ENCODE results near the gene ABCB6.
A peak's percentile ranks its signal among the peaks of the same experiment; 100 is the strongest.

The ABCB6 gene

GRCh38 chr2:219254590-219255201, 35.9 kb upstream of the ABCB6 start:
- DNase-seq (ENCODE audit: extremely low spot score), result no peak
- TF ChIP-seq ELF4 (IDR thresholded peaks at IDR 0.05), result no peak
- no peak for TF ChIP-seq SP1 (IDR thresholded peaks at IDR 0.05)
- no peak for TF ChIP-seq FOXK2 (IDR thresholded peaks at IDR 0.05)
- TF ChIP-seq PKNOX1 (IDR thresholded peaks at IDR 0.05), result no peak
- TF ChIP-seq HDGF (IDR thresholded peaks at IDR 0.05; ENCODE audit: borderline replicate concordance), result no peak
- TF ChIP-seq FOXM1 (IDR thresholded peaks at IDR 0.05; ENCODE audit: borderline replicate concordance), result no peak
- TF ChIP-seq SUZ12 (IDR thresholded peaks at IDR 0.05), result no peak
- TF ChIP-seq TARDBP (IDR thresholded peaks at IDR 0.05), result no peak
- no peak for TF ChIP-seq NFRKB (IDR thresholded peaks at IDR 0.05)
- TF ChIP-seq L3MBTL2 (conservative IDR thresholded peaks at IDR 0.05), result no peak
- POLR2A ChIA-PET, result interaction anchor here (3.9 kb wide), 1 partner anchor 9 kb away, joined by 28 read pairs; the partner anchor contains the start of genes GLB1L and STK16
- CTCF ChIA-PET, result interaction anchor here (0.9 to 2.2 kb wide), 3 partner anchors 10 to 40 kb away, joined by 4 to 7 read pairs (median 7); partner anchors contain the start of genes GLB1L and STK16

- ChIA-PET CTCF (interaction anchor here (0.9 to 2.2 kb wide), 3 partner anchors 9 to 41 kb away, joined by 4 to 7 read pairs (median 7); partner anchors contain the start of genes GLB1L and STK16), POLR2A (interaction anchor here (3.9 kb wide), 1 partner anchor 8 kb away, joined by 28 read pairs; the partner anchor contains the start of genes GLB1L and STK16)
- no peak for TF ChIP-seq SP1 (IDR thresholded peaks at IDR 0.05)
- TF ChIP-seq LEF1 (IDR thresholded peaks at IDR 0.05; ENCODE audit: borderline replicate concordance), result no peak
- TF ChIP-seq HDGF (IDR thresholded peaks at IDR 0.05; ENCODE audit: borderline replicate concordance), result no peak
- no peak for TF ChIP-seq ZNF384 (IDR thresholded peaks at IDR 0.05)
- no peak for TF ChIP-seq FOXA1 (IDR thresholded peaks at IDR 0.05)
- no peak for TF ChIP-seq BHLHE40 (IDR thresholded peaks at IDR 0.05; ENCODE audit: borderline replicate concordance)
- TF ChIP-seq ELF4 (IDR thresholded peaks at IDR 0.05), result no peak
- TF ChIP-seq ARNT (IDR thresholded peaks at IDR 0.05), result no peak
- no peak for TF ChIP-seq FOXK2 (IDR thresholded peaks at IDR 0.05)
- TF ChIP-seq TARDBP (IDR thresholded peaks at IDR 0.05), result no peak
- no peak; the same call in 1 of the 2 replicates for TF ChIP-seq L3MBTL2 (conservative IDR thresholded peaks at IDR 0.05)
- no peak for TF ChIP-seq PKNOX1 (IDR thresholded peaks at IDR 0.05)
- no peak for TF ChIP-seq SUZ12 (IDR thresholded peaks at IDR 0.05)
- no peak for TF ChIP-seq FOXM1 (IDR thresholded peaks at IDR 0.05; ENCODE audit: borderline replicate concordance)
- TF ChIP-seq CTBP1 (IDR thresholded peaks at IDR 0.05; ENCODE audit: borderline replicate concordance), result no peak
- TF ChIP-seq NFRKB (IDR thresholded peaks at IDR 0.05), result no peak
- DNase-seq (ENCODE audit: extremely low spot score), result peak; percentile 90
Observed at GRCh38 chr2:219253753-219254589, 35.2 kb upstream of the ABCB6 start, which contains the start of gene TUBA4A. TSS of gene TUBA4A (minus strand) at chr2:219253918. CDS start at chr2:219253858, 60 bp downstream.

DNA sequence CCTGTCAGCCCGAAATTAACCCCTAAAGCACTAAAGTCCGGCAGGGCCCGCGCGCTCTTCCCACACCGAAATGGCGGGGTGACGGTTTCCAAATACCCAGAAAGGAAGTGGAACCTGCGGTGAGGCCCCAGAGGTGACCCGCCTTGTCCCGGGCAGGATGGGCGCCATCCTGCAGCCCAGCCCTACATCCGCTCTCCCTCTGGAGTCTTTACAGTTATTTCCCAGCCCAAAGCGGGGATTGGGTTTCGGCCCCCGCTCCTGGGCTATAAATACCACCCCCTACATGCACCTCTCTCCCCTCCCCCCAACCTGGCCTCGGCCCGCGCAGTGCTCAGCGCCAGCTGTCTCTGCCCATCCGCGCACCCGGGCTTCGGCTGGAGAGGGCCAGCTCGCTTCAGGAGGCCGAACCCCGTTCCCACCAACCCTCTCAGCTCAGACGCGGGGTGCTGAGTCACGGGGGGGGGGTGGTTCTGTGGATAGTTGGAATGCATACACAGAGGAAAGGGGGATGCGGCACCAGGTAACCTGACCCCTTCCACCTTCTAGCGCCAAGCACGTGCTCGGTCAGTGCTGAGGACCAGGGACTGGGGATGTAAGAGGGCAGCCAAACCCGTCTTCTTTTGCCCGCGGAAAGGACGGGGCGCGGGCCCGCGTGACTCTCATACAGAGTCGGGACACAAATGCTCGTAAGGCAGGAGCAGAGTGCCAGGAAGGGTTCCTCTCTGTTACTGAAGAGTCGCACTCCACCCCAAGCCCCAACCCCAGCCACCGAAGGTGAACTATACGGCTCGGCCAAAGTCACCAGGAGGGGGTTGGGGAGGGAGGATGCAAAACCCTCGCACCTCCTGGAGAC, 34.4 kb upstream of the ABCB6 start, which contains the start of gene TUBA4B:
TUBA4B (plus strand) TSS at position 344 of the 853 bp plus-strand sequence; CDS start at position 509, 165 bp downstream.
- TF ChIP-seq L3MBTL2 (conservative IDR thresholded peaks at IDR 0.05) (0 out of 2 replicates have a peak, but pooled peaks have one; percentile 44), ZNF384 (IDR thresholded peaks at IDR 0.05) (no peak)
- CTCF ChIA-PET, result interaction anchor here (0.5 to 0.6 kb wide), 2 partner anchors 8 to 288 kb away, joined by 3 read pairs; no protein-coding TSS in a partner anchor
- no peak for DNase-seq (ENCODE audit: extremely low spot score)
- POLR2A ChIA-PET, result interaction anchor here (0.6 to 3.9 kb wide), 3 partner anchors 8 to 126 kb away, joined by 3 to 28 read pairs (median 5); partner anchors contain the start of genes ANKZF1, ATG9A, GLB1L and STK16

GRCh38 chr2:219252570-219252899, 33.8 kb upstream of the ABCB6 start:
- CTCF ChIA-PET, result interaction anchor here (0.5 to 1.6 kb wide), 3 partner anchors 9 to 289 kb away, joined by 3 to 5 read pairs (median 3); no protein-coding TSS in a partner anchor
- no peak for DNase-seq (ENCODE audit: extremely low spot score)
- POLR2A ChIA-PET, result interaction anchor here (0.6 to 1.6 kb wide), 2 partner anchors 23 to 126 kb away, joined by 3 to 5 read pairs; partner anchors contain the start of genes ANKZF1 and ATG9A
- TF ChIP-seq FOXM1 (IDR thresholded peaks at IDR 0.05; ENCODE audit: borderline replicate concordance), result no peak
- no peak for TF ChIP-seq ARNT (IDR thresholded peaks at IDR 0.05)
- TF ChIP-seq L3MBTL2 (conservative IDR thresholded peaks at IDR 0.05), result no peak
- no peak for TF ChIP-seq CTBP1 (IDR thresholded peaks at IDR 0.05; ENCODE audit: borderline replicate concordance)
- TF ChIP-seq SUZ12 (IDR thresholded peaks at IDR 0.05), result no peak
- no peak for TF ChIP-seq FOXK2 (IDR thresholded peaks at IDR 0.05)
- no peak for TF ChIP-seq SP1 (IDR thresholded peaks at IDR 0.05)
- no peak for TF ChIP-seq TARDBP (IDR thresholded peaks at IDR 0.05)
- no peak for TF ChIP-seq FOXA1 (IDR thresholded peaks at IDR 0.05)
- TF ChIP-seq ELF4 (IDR thresholded peaks at IDR 0.05), result no peak
- TF ChIP-seq LEF1 (IDR thresholded peaks at IDR 0.05; ENCODE audit: borderline replicate concordance), result no peak
- TF ChIP-seq BHLHE40 (IDR thresholded peaks at IDR 0.05; ENCODE audit: borderline replicate concordance), result no peak
- no peak for TF ChIP-seq HDGF (IDR thresholded peaks at IDR 0.05; ENCODE audit: borderline replicate concordance)
- no peak for TF ChIP-seq ZNF384 (IDR thresholded peaks at IDR 0.05)
- TF ChIP-seq NFRKB (IDR thresholded peaks at IDR 0.05), result no peak
- TF ChIP-seq PKNOX1 (IDR thresholded peaks at IDR 0.05), result no peak

All from HEK293T (cell line).